ENCODE measurements around the gene FLNC.

Gene FLNC

GRCh38 chr7:128876586-128876977 is 46.4 kb downstream of the FLNC start:
- no peak for TF ChIP-seq GATA1 (IDR thresholded peaks at IDR 0.05; ENCODE audit: low read depth, low read length)

GRCh38 chr7:128876978-128877755 is 47.0 kb downstream of the FLNC start:
- DNase-seq: no peak
- TF ChIP-seq POLR2A (IDR thresholded peaks at IDR 0.05; ENCODE audit: low read length) (no peak), GATA1 (IDR thresholded peaks at IDR 0.05; ENCODE audit: low read depth, low read length) (no peak)

More at GRCh38 chr7:128876586-128876977, 46.4 kb downstream of the FLNC start:
- DNase-seq: no peak

- DNase-seq: no peak
- TF ChIP-seq POLR2A (IDR thresholded peaks at IDR 0.05; ENCODE audit: low read length): no peak
- no peak for TF ChIP-seq GATA1 (IDR thresholded peaks at IDR 0.05; ENCODE audit: low read depth, low read length)
These were observed 47.5 kb downstream of the FLNC start for GRCh38 chr7:128877756-128878120.

- no peak for DNase-seq
- no peak for TF ChIP-seq GATA1 (IDR thresholded peaks at IDR 0.05; ENCODE audit: low read depth, low read length)
- TF ChIP-seq POLR2A (IDR thresholded peaks at IDR 0.05; ENCODE audit: low read length): no peak
These were observed 48.3 kb downstream of the FLNC start for GRCh38 chr7:128878226-128879105.

GRCh38 chr7:128879461-128879938 is 49.3 kb downstream of the FLNC start:
- TF ChIP-seq POLR2A (IDR thresholded peaks at IDR 0.05; ENCODE audit: low read length) (no peak), GATA1 (IDR thresholded peaks at IDR 0.05; ENCODE audit: low read depth, low read length) (no peak)
- DNase-seq: no peak

- DNase-seq: peak; percentile 24 to 52
- TF ChIP-seq POLR2A (IDR thresholded peaks at IDR 0.05; ENCODE audit: low read length) (no peak), GATA1 (IDR thresholded peaks at IDR 0.05; ENCODE audit: low read depth, low read length) (no peak)
These were observed 49.9 kb downstream of the FLNC start for GRCh38 chr7:128879939-128880746.

- TF ChIP-seq POLR2A (IDR thresholded peaks at IDR 0.05; ENCODE audit: low read length): no peak
- DNase-seq: no peak
These were observed 50.7 kb downstream of the FLNC start for GRCh38 chr7:128880791-128881457.

GRCh38 chr7:128881458-128882125 is 51.4 kb downstream of the FLNC start:
- TF ChIP-seq GATA1 (IDR thresholded peaks at IDR 0.05; ENCODE audit: low read depth, low read length): no peak
- no peak for TF ChIP-seq POLR2A (IDR thresholded peaks at IDR 0.05; ENCODE audit: low read length)
- DNase-seq: no peak

- no peak for DNase-seq
- TF ChIP-seq POLR2A (IDR thresholded peaks at IDR 0.05; ENCODE audit: low read length): no peak
- no peak for TF ChIP-seq GATA1 (IDR thresholded peaks at IDR 0.05; ENCODE audit: low read depth, low read length)
These were observed 51.9 kb downstream of the FLNC start for GRCh38 chr7:128882134-128882533.

GRCh38 chr7:128883622-128884448 is 53.6 kb downstream of the FLNC start:
- DNase-seq: peak; percentile 82 to 86
- TF ChIP-seq GATA1 (IDR thresholded peaks at IDR 0.05; ENCODE audit: low read depth, low read length) (no peak), POLR2A (IDR thresholded peaks at IDR 0.05; ENCODE audit: low read length) (no peak)

GRCh38 chr7:128884561-128885369 is 54.6 kb downstream of the FLNC start:
- TF ChIP-seq POLR2A (IDR thresholded peaks at IDR 0.05; ENCODE audit: low read length) (no peak), GATA1 (IDR thresholded peaks at IDR 0.05; ENCODE audit: low read depth, low read length) (no peak)
- DNase-seq: no peak

Measured in erythroblast (primary cell).